BE2C (cell line): ENCODE measurements around the gene PIPOX.

ENCODE experiments used
- DNase-seq: peaks from one replicate; pipeline ENCODE4 v3.0.0-alpha.2; 2020
- H3K27me3 ChIP-seq: fragments of 250-450 bp; sonication (Bioruptor Pico); 2 replicates; pipeline ENCODE4 v1.5.1; 2020; ENCODE audit warnings: mild to moderate bottlenecking
- H3K36me3 ChIP-seq: fragments of 250-450 bp; sonication (Bioruptor Pico); 2 replicates; pipeline ENCODE4 v1.5.1; 2020; ENCODE audit warnings: mild to moderate bottlenecking
- H3K4me1 ChIP-seq: fragments of 250-450 bp; sonication (Bioruptor Pico); 2 replicates; pipeline ENCODE4 v1.5.1; 2020
- H3K4me3 ChIP-seq: 2 replicates; pipeline ENCODE4 v1.5.1; 2011; ENCODE audit warnings: low read depth, low read length
- H3K9me3 ChIP-seq: fragments of 250-450 bp; sonication (Bioruptor Pico); 2 replicates; pipeline ENCODE4 v1.5.1; 2020
- TF ChIP-seq, protein P1 (sequence below): IDR thresholded peaks from 2 replicates; pipeline ENCODE4 v1.5.1; 2012; ENCODE audit warnings: mild to moderate bottlenecking, low read depth, low read length

Gene PIPOX

DNA sequence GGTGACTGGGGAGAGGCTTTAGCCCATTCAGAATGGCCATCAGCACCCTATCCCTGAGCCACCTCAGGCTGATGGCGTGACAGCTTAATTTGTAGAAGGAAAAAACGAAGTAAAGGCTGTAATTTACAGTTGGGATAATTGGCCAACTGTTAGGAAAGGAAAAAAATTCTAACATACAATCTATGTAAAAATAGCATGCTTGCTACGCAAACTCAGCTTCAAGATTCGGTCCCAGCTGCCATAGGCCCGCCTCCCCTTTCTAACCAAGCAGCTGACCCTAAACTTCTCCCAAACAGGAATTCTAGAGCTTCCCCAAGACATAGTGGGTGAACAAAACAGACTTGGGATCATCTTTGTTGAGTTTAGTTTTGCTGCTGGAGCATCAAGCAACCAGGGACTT, 42.0 kb upstream of the PIPOX start:
- H3K4me1 ChIP-seq: no peaks in the 10 kb centered on the region; the same call in 1 of the 2 replicates
- H3K9me3 ChIP-seq: no peaks in the 10 kb centered on the region
- no peaks in the 10 kb centered on the region for H3K27me3 ChIP-seq
- TF ChIP-seq, protein P1, sequence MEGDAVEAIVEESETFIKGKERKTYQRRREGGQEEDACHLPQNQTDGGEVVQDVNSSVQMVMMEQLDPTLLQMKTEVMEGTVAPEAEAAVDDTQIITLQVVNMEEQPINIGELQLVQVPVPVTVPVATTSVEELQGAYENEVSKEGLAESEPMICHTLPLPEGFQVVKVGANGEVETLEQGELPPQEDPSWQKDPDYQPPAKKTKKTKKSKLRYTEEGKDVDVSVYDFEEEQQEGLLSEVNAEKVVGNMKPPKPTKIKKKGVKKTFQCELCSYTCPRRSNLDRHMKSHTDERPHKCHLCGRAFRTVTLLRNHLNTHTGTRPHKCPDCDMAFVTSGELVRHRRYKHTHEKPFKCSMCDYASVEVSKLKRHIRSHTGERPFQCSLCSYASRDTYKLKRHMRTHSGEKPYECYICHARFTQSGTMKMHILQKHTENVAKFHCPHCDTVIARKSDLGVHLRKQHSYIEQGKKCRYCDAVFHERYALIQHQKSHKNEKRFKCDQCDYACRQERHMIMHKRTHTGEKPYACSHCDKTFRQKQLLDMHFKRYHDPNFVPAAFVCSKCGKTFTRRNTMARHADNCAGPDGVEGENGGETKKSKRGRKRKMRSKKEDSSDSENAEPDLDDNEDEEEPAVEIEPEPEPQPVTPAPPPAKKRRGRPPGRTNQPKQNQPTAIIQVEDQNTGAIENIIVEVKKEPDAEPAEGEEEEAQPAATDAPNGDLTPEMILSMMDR: no peak
- no peaks in the 10 kb centered on the region for H3K36me3 ChIP-seq
- no peak for DNase-seq
- H3K4me3 ChIP-seq: no peak overlapping the region

DNA sequence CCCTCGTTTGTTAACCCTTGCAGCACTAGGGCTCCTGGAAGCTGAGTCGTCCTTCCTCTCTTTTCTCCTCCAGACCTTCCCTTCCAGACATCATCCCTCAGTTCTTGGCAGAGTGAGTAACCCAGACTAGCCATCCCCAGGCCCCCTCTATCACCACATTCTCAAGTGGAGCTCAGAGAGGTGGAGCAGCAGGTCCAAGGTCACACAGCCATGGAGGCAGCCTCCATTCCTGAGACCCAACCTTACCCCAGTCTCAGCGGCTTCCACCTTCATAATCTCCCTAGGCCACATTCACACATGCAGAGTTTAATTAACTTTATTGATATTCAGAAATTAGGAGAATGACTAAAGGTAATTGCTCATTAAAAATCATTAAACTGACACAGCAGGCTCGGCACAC, 40.1 kb upstream of the PIPOX start:
- no peaks in the 10 kb centered on the region for H3K27me3 ChIP-seq
- TF ChIP-seq, protein P1: no peak
- DNase-seq: no peak
- H3K9me3 ChIP-seq: no peaks in the 10 kb centered on the region
- no peaks in the 10 kb centered on the region for H3K36me3 ChIP-seq
- H3K4me1 ChIP-seq: no peaks in the 10 kb centered on the region
- no peak overlapping the region for H3K4me3 ChIP-seq

DNA sequence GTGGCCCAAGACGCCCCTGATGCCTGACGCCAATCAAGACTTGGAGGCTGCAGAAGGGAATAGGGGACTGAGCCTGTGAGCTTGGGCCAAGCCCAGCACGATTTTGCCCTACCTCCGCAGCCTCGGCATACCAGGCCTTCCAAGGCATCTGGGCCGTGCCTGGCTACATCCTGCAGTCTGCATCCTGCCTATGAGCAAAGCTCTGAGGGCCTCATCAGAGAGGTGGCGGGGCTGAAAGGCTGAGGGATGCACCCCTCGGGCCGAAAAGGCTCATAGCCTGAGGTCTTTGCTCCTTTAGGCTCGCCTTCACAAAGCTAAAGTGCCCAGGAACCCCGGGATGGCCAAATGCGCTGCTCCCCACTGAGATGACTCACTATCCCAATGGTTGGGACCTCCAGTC, 39.7 kb upstream of the PIPOX start:
- Histone ChIP-seq H3K36me3 (no peaks in the 10 kb centered on the region), H3K9me3 (no peaks in the 10 kb centered on the region), H3K27me3 (no peaks in the 10 kb centered on the region), H3K4me3 (no peak overlapping the region), H3K4me1 (no peaks in the 10 kb centered on the region)
- TF ChIP-seq, protein P1: no peak
- DNase-seq: no peak

DNA sequence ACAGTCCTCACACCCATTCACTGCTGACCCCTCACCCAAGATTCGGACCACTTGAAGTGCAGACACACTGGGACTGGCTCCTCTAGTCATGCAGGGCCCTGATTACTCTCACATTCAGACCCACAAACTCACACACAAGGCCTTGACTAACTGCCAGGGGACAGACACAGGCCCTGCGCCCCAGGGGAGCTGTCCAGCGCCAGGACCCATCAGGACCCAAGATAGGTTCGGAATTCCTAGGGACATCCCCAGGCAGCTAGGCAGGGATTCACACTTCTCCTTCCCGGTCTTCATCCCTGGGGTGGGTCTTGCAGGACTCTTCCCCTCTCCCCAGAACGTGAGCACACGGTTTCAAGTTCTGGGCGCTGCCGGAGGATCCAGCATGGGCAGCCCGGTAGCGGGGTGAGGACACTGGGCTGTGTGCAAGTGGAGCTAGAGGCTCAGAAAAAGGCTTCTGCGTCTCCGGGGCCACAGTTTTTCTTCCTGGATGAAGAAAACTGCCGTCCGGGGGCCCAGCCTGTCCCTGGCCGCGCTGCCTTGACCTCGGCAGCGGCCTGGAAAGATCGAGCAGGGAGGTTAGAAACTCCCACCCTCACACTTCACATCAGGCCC, 38.8 kb upstream of the PIPOX start:
- TF ChIP-seq, protein P1: no peak
- Histone ChIP-seq H3K4me3 (peak overlapping the region; percentile 60), H3K27me3 (no peaks in the 10 kb centered on the region), H3K9me3 (no peaks in the 10 kb centered on the region), H3K36me3 (no peaks in the 10 kb centered on the region), H3K4me1 (no peaks in the 10 kb centered on the region)
- DNase-seq: no peak

DNA sequence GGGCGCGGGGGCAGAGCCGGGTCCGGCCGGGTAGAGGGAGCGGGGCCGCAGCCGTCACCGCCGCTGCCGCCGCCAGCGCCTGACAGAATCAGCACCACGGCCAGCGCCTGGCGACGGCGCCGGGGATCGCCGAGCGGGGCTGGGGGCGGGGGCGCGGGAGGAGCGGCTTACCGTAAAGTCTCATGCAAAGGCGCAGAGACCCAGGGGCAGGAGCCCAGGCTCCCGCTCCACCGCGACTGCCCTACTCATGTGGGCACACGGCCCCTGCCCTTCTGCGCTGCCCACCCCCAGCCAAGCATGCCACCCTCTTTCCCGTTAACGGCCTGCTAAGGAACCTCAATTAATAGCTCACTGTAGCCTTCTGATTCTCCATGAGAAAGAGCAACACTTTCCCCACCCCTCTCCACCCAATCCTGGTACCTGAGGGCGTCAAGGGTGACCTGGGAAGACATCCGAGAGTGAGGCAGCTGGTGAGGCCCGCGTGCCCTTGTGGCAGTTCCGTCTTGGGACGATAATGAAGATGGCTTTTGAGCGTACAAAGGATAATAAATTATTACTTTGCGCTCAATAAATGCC, 36.9 kb upstream of the PIPOX start, which contains the start of gene SEZ6:
SEZ6 (minus strand) TSS at position 98 of the 576 bp plus-strand sequence. CDS start 164 bp downstream, outside the sequence.
- no peaks in the 10 kb centered on the region for H3K27me3 ChIP-seq
- H3K4me1 ChIP-seq: no peaks in the 10 kb centered on the region
- TF ChIP-seq, protein P1: 0 out of 2 replicates have a peak, but pooled peaks have one; percentile 5
- DNase-seq: peak; percentile 81
- peak within 1 kb of the TSS; percentile 60 for H3K4me3 ChIP-seq
- no peaks in the 10 kb centered on the region for H3K9me3 ChIP-seq
- no peaks in the 10 kb centered on the region for H3K36me3 ChIP-seq

DNA sequence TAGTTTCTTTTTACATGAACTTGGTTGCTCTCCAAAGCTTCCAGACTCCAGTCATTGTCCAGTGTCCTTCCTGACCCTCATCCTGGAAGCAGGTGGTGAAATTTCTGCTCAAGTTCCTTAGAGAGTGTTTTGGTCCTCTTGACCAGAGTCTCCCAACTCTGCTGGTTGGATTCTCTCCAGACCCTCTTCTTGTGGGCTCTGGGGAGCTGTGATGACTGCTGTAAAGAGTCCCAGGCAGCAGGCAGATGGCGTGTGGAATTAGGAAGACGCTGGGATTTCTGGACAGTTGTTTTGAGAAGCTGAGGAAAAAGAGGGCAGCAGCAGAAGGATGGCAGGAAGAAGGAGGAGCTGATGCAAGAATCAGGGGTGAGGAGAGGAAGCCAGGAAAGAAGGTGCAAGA, 35.5 kb upstream of the PIPOX start:
- TF ChIP-seq, protein P1: no peak
- no peak overlapping the region for H3K4me3 ChIP-seq
- no peaks in the 10 kb centered on the region for H3K9me3 ChIP-seq
- no peaks in the 10 kb centered on the region for H3K4me1 ChIP-seq
- no peaks in the 10 kb centered on the region for H3K36me3 ChIP-seq
- H3K27me3 ChIP-seq: no peaks in the 10 kb centered on the region
- DNase-seq: no peak
